K562 (cell line): ENCODE data around the gene NEK4.

Experiments
- JUN ChIP-seq, 2 experiments: sonication (generic) in 1 of 2; formaldehyde crosslinking in 1 of 2; IDR thresholded peaks; 2 replicates each; pipeline versions ENCODE4 v1.6.1 to v1.8.0; 2012 to 2022; ENCODE audit warnings: borderline replicate concordance in 2 of 2, mild to moderate bottlenecking in 2 of 2, improper control_type of control experiment in 1 of 2, low read depth in 1 of 2, low read length in 1 of 2, missing genetic modification reagents in 1 of 2
- TF ChIP-seq, protein P1 (sequence below): sonication (generic); formaldehyde crosslinking; IDR thresholded peaks from 2 replicates; pipeline ENCODE4 v1.8.0; 2023; ENCODE audit warnings: mild to moderate bottlenecking, missing genetic modification reagents

- TF ChIP-seq, protein P1, sequence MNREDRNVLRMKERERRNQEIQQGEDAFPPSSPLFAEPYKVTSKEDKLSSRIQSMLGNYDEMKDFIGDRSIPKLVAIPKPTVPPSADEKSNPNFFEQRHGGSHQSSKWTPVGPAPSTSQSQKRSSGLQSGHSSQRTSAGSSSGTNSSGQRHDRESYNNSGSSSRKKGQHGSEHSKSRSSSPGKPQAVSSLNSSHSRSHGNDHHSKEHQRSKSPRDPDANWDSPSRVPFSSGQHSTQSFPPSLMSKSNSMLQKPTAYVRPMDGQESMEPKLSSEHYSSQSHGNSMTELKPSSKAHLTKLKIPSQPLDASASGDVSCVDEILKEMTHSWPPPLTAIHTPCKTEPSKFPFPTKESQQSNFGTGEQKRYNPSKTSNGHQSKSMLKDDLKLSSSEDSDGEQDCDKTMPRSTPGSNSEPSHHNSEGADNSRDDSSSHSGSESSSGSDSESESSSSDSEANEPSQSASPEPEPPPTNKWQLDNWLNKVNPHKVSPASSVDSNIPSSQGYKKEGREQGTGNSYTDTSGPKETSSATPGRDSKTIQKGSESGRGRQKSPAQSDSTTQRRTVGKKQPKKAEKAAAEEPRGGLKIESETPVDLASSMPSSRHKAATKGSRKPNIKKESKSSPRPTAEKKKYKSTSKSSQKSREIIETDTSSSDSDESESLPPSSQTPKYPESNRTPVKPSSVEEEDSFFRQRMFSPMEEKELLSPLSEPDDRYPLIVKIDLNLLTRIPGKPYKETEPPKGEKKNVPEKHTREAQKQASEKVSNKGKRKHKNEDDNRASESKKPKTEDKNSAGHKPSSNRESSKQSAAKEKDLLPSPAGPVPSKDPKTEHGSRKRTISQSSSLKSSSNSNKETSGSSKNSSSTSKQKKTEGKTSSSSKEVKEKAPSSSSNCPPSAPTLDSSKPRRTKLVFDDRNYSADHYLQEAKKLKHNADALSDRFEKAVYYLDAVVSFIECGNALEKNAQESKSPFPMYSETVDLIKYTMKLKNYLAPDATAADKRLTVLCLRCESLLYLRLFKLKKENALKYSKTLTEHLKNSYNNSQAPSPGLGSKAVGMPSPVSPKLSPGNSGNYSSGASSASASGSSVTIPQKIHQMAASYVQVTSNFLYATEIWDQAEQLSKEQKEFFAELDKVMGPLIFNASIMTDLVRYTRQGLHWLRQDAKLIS (CRISPR knock-in tag), result no peak
- TF ChIP-seq JUN (IDR thresholded peaks at IDR 0.05; ENCODE audit: borderline replicate concordance, low read depth, low read length) (no peak), JUN (CRISPR knock-in tag; IDR thresholded peaks at IDR 0.05; ENCODE audit: borderline replicate concordance) (no peak)
These were observed 11.9 kb upstream of the NEK4 start for GRCh38 chr3:52782412-52783210.
